CD4-positive, alpha-beta T cell treated with Interleukin-6 at 100 ng/mL for 8 hours (primary cell): ENCODE data around the gene SLC24A3.

Experiments
- DNase-seq: peaks from one replicate; pipeline ENCODE4 v3.0.0-alpha.2; 2020; ENCODE audit warnings: mixed read lengths, low spot score

The SLC24A3 gene

DNA sequence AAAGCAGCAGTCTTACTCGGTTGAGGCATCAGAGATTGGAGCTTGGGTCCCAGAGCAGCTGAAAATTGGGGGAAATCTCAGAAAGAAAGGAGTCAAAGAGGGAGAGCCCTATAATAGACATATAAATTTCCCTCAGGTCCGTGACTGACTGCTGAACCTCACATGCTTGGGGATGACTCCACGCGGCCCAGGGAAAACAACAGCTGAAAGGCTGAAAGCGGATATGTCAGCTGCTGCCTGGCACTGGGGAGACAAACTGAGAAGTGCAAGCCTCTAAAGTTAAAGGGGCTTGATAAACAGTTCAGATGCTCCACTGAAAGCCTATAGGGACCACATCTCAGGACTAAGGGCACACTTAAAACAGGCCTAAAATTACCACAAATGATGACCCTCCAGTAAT is 289.7 kb downstream of the SLC24A3 start:
- no peak for DNase-seq

DNA sequence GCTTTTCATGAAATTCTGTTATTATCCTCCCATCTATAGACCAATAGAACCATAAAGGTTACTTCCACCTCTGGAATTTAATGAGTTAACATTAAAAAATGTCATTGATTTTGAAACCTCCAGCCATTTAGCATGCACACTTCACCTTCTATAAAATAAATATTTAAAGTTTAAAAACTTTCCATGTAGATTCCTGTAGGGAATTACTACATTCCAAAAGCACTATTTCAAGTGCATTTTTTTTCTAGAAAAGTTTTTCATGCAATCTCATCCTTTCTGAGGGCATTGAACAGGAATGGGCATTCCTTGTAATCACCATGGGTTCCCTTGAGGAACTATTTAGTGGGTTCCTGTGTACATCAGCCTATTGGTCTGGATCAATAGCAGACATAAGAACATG is 291.8 kb downstream of the SLC24A3 start:
- DNase-seq, result no peak

DNA sequence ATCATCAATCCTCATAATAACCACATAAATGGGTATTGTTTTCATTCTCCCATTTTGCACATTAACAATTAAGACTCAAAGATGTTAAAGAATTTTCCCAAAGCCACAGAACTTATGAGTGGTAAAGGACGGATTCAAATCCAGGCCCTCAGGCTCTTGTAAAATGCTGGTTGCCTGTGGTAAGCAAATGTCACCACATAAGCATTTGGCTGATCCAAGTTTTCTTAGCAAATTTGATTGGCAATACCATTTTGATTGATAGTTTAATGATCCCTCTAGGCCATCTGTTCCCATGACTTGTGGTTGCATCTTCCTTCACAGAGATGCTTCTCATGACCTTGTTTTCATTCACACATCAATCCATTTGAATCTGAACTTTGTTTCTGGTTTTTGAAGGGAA is 293.6 kb downstream of the SLC24A3 start:
- DNase-seq, result no peak

DNA sequence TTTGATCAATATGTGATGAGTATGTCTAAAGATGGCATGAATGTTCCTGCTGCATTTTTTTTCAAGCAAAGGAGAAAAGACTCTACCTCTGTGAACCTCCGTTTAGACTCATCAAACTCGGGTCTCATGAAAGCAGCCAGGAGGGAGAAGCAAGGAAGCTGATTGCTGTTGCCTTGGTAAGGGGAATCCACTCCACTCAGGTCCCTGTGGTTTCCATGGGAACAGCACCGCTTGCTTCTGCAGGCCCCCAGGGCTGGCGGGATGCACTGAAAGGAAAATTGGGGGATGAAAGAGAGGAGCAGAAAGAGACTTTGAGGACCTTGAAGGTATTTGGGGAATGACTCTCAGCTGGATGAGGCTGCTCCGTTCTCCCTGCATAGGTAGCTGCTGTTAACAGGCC is 296.0 kb downstream of the SLC24A3 start:
- no peak for DNase-seq

DNA sequence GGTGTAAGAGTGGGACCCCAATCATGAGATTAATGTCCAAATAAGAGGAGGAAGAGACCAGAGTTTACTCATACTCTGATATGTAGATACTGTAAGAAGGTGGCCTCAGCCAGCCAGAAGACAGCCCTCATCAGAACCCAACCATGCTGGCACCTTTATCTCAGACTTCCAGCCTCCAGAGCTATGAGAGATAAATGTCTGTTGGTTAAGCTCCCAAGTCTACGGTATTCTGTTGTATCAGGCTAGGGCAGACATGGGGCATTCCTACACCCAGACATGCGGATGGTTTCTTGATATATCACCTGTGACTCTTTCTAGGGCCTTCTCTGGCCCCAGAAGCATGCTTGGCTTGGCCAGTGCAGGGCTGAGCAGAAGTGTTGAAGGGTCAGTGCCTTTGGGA is 298.2 kb downstream of the SLC24A3 start:
- DNase-seq, result no peak

DNA sequence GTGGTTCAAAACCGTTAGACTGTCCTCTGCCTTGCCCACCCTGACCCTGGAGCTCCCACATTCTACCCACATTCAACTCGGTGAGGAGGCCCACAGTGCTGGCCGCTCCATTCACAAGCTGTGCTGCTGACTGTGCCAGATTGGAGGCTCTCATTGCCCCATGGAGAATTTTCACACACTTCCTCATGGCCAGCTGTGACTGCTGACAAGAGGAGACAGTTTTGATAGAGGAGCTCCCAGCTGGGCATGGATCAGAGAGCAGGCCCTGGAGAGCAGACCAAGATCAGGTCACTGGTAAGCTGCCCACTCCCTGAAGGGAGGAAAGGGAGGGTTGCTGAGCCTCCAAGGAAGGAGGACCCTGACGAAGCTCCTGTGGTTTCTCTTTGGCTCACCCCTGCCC is 299.5 kb downstream of the SLC24A3 start:
- DNase-seq, result no peak

DNA sequence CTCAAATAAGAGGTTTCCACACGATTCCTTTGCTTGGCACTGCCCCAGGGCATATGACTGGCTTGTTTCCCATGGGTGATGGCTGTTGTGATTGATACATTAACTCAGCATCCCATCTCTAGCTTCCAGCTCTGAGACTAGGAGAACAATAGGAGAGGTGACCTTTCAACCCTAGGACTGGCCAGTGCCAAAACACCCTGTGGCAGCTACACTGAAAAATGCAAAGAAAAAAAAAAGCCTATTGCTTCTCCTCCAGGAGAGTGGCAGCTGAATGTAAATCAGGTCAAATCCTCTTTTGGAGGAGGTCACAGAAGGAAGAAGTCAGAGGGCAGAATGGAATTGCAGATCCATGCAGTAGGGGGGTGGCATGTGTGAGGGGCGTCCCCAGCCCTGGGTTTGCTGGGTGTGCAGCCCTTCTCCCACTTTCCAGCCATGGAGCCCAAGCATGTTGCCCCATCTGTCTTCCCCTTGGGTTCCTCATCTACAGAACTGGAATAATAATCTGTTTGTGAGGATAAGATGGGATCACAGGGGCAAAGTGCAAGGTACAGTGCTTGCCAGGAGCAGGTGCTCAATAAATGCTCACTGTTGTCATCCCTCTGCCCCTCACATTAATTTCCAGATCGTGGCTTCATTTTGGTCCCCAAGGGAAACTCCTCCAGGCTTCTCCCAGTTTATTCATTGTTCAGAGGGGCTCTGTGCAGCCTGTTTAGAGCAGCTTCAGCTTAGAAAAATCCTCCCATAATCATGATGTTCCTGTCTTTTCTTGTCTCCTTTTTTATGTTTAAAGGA is 300.6 kb downstream of the SLC24A3 start:
- no peak for DNase-seq

DNA sequence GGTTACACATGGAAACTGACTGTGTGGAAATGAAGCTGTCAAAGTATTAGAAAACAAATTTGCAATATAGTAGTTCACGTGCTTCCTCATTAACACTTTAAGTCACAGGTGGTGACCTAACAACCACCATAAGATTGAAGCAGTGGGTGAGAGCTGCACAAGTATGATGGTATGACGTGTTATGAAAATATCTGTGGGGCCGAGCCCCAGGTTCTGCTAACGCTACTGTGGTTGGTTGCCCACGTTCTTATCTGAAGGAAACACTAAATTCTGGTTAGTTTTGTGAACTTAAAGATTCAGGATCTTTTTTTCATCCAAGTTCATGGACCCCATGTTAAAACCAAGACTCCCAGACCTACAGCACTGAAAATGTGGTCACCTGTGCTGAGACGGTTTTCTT is 302.6 kb downstream of the SLC24A3 start:
- no peak for DNase-seq

DNA sequence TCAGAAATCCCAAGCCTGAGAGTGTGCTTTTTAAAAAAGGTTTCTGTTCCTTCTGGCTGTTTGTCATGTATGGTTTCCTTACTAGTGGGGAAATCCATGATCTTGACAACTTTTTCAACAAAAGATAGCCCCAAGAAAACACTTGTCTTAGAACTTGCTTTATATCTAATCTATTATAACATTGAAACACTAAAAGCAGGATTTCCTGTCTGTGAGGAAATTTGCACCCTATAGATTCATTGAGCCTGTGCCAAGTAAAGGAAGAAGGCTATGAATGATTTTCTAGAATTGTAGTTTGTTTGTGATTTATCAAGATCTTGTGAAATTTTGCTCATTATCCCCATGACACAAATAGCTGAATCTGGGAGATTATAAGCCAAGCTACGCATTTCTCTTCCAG is 307.0 kb downstream of the SLC24A3 start:
- no peak for DNase-seq

DNA sequence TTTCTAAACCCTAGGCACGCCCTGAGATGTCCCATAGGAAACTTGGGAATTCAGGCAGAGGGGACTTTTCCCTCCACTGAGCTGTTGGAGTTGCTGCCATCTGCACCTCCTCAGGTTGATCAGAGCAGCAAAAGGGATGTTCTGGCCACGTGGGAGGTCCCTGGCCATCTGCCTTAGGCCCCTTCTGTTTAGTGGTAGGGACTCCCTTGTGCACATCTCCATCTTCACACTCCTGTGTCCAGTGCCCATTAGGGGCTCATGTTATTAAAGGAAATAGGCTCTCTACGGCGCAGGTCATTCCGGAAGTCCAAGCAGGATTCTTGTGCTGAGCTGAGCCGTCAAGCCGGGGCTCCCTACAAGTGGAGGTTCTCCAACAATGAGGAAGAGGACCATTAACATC is 307.8 kb downstream of the SLC24A3 start:
- DNase-seq, result no peak

DNA sequence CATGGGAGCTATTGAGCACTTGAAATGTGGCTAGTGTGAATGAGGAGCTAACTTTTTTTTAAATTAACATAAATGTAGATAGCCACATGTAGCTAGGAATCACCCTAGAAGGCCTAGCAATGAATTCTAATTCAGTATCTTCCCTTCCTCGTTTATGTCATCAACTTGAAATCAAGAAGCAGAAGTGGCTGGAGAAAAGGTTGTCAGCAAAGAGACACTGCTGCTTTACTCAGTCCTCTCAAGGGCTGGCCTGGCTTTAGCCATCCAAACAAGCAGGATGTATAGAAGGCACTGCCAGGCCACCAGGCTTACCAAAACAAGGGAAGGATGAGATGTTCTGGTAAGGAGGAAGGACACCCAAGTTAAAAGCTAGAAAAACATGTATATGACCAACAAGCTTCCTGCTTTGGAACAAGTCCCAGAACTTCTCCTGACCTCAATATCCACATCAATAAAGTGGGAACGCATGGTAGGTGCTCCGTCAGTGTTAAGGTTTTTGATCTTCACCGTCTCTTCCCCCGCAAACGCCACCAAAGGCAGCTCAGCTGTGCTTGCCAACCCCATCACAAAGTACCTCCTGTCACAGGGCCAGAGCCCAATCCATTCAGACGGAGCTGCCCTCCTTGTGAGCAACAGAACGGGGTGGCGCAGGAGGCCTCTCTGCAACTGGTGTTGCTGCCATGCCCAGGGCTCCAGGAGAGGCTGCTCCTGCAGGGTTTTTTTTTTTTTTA is 309.8 kb downstream of the SLC24A3 start:
- no peak for DNase-seq

DNA sequence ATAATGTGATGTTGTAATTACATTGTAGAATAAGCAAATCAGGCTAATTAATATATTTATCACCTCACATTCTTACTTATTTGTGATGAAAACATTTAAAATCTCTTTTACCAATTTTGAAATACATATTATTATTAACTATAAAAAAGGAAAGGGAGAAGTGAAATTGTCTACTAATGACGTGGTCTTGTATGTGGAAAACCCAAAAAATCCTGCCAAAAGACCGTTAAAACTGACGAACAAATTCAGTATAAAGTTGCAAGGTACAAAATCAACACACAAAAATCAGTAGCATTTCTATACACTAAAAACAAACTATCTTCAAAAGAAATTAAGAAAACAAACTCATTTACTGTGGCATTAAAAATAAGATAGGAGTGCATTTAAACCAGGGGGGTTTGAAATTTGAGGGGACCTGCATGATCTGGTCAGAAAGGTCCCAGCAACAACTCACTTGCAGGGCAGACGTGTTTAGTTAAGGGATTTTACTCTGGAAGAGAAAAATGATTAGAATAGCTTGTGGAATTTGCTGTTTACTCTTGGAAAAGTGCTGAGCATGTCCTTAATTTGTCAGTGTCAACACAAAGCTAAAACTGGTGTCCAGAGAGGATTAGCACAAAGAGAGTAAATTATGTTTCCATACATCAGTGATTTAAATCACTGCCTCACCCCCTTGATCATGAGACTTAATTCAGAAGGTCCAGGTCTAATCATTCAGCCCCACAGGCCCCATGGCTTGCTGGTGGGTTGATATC is 310.6 kb downstream of the SLC24A3 start:
- no peak for DNase-seq

DNA sequence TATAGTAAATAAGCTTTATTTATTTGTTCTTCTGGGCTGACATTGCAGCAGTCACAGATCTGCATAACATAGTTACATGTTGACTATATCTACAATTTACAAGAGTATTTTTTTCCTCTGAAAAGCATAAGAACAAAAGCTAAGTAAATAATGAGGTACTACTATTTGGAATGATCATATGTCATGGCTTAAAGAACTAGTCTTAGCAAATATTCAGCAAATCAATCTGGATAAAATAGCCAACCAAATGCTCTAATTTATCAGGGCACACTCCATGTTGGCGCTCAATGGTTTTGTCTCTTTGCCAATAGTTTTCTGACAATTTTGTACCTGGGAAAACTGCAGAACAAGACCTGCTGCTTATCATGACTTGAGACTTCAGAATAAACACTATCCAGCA is 312.2 kb downstream of the SLC24A3 start:
- DNase-seq, result no peak

DNA sequence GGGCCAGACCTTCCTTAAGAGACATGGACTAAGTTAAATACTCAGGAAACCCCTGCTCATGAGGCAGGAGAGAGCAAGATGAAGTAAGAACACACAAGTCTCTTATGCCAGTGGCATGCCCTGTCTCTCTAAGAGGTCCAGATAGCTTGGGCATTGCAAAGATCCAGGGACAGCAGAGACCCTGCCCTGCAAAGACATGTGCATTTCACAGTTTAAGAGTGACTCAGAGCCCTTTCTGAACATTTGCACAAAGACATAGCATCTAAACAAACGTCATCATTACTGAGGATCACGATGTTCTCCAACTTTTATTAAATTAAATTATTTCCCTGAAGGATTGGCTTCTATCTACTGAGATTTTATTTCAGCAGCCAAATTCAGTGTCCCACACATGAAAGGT is 315.1 kb downstream of the SLC24A3 start:
- DNase-seq, result no peak

DNA sequence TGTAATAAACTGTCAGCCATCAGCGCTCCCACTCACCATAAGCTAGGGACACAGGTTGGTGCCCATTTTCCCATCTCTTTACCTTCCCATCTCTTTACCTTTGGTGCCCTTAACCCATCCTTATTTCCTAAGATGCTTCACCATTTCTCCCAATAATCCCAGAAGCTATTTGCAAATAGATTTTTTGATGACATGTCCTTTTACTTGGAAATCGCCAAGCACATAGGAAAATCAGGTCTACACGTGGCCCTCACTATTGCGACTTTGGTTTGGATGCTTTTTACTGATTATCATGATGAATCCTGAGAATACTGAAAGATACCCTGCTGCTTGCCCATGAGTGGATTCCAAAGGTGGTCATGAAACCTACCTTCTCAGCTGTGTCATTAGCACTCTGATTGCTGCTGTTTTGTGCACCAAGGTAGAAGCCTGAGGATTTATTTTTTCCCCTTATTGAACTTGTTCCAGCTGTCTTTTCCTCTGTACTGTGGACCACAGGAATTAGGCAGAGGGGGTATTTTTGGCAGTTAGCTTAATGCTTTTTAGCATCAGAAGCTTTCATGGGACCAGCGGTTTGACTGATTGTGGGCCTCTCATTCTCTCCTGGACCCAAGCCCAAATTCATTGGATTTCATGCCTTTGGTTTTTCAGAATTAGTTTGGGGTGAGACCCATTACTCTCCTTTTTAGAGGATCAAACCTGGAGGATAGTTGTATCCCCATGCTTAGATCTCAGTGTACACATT is 316.0 kb downstream of the SLC24A3 start:
- DNase-seq, result no peak

DNA sequence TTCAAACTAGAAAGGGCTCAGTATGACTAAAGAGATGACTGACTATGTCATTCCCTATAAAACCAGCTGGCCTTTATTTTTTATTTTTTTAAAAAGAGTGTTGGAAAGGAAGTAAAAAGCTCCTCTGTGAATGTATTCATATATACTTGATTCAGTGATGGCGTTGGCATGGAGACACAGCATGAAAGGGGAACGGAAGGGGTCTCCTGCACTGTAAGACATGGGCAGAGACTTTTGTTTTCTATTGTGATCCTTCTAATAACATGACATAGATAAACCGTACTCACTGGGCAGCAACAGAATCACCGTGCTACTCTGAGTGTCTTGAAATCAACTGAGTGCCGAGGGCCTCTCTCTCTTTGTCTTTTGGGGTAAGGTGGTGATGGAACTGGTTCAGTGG is 317.6 kb downstream of the SLC24A3 start:
- no peak for DNase-seq

DNA sequence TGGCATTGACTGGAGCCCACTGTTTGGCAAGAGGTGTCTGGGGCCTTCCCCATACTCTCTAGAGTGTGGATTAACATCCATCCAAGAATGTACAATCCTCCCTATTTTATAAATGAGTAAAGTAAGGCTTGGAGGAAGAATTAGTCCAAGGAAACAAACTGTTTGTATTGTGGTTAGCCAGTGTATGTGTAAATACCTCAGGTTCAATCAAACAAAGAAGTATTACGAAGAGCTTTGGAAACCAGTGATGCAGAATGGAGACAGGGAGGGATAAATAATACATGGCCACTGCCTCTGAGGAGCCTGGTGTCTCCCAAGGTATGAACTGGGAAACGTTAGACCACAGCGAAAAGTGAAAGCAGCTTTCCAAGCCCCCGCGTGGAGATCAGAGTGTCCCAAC is 319.0 kb downstream of the SLC24A3 start:
- DNase-seq, result no peak

DNA sequence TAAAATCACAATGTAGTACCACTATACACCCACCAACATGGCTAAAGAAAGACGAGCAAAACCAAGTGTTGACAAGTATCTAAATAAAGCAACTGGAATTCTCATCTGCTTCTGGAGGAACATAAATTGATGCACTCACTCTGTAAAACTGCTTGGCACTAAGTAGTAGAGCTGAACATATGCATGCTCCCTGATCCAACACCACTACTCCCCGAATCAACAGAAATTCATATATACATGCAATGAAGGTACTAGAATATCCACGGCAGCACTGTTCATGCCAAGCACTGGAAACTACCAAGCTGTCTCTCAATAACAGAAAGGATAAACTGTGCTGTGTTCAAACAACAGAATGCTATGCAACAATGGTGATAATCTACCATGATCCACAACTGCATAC is 326.1 kb downstream of the SLC24A3 start:
- DNase-seq, result no peak

DNA sequence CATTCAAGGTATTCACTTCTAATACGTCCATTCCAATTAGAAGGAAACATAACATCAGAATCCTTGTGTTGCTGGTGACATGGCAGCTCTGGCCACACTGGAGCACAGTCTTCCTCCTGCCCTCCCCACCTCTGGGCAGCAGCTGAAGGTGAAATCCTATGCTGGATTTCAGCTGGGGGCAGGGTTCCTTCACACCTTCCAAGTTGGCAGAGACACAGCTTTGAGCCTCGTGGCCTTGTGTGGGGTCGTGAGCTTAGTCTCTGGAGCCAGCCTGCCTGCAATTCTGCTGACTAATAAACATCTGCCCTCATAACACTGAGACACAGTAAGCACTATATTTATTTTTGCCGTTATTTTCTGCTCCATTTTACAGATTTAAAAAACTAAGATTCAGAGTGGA is 326.7 kb downstream of the SLC24A3 start:
- DNase-seq, result no peak

DNA sequence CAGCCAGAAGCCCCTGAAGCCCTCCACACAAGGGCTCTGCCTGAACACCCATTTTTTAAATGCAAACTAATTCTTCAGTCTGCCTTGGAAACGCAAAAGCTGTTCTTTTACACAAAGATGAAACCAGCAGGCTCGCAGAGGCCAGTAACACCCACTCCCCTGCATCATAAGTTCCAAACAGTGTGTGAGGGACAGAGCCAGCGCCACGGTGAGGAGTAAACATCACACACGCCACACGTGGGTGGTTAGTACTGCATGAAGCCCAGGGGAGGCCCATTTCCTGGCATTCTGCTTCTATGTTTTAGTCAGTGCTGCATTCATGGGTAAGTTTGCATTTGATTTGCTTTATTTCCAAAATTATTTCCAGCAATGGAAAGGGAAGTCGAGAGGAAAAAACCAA is 327.9 kb downstream of the SLC24A3 start:
- DNase-seq, result no peak

DNA sequence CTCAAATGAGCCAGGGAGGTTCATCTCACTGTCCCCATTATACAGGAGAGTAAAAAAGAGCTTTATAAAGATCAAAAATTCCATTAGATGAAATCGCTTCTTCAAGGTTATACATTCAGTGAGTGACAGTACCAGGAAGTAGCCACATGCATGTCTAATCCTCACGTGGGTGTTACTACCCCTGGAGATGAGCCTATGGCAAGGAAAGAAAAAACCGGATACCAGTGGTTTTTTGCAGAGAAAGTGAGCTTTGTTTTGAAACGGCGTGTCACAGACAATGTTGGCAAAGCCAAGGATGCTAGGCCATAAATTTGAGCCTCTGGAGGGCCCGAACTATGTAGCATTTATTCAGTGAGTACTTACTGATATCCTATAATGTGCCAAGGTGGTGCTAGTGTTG is 330.7 kb downstream of the SLC24A3 start:
- DNase-seq, result no peak

DNA sequence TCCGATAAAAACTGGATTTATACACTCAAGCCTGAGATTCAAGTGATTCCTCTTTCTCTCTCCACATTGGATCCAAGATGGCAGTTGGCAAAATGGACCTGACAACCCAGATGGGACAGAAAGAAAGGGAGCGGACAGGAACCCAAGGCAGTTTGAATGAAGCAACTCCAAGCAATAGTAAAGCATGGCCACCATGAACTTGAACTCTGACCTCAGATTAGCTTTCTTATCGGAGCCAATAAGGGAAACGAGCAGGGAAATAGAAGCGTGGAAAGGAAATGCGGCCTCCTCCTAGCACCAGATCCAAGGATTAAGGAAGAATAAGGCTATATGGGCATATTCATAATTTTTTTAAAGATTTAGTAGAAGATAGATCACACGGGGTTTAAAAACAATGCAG is 332.2 kb downstream of the SLC24A3 start:
- no peak for DNase-seq
